ENCODE results near the gene CRYBB1.

DNA sequence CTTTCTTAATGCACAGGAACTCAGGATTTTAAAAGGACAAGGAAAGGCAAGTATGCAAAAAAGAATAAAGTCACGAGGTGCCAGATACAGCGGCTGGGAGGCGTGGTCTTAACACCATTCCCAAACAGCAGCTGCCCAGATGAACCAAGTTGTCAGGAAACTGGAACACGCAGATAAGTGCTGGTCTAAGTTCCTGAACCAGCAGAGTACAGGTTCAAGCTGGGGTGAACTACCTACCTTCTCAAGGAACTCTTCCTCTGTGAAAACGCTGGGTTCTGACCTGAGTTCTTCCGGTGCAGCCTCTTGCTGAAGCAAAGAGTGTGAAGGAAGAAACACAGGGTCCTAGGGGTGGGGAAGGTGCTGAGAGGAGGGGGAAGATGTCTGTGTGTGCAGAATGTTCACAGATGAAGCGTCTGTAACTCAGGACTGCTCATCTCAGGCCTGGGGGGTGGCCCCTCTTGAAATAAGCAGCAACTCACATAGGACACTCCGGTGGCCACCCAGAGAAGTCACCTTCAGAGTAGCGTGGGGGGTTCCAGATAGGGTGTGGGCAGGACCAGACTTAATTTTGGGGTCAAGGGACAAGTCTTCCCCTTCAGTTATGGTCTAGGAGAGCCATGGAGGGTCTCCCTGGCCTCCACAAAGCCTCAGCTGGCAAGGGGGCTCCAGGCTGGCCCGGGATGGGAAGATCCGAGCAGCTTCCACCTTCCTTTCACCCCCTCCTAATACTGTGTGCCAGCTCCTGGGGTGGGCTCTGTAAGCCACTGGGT lies 31.1 kb downstream of the CRYBB1 start:
- TF ChIP-seq POLR2AphosphoS5 (IDR thresholded peaks at IDR 0.05; ENCODE audit: low read depth) (no peak), EZH2 (IDR thresholded peaks at IDR 0.05; ENCODE audit: low read depth, unreplicated experiment) (no peak), EZH2phosphoT487 (IDR thresholded peaks at IDR 0.05; ENCODE audit: unreplicated experiment) (no peak)
- TF ChIP-seq, protein P1, sequence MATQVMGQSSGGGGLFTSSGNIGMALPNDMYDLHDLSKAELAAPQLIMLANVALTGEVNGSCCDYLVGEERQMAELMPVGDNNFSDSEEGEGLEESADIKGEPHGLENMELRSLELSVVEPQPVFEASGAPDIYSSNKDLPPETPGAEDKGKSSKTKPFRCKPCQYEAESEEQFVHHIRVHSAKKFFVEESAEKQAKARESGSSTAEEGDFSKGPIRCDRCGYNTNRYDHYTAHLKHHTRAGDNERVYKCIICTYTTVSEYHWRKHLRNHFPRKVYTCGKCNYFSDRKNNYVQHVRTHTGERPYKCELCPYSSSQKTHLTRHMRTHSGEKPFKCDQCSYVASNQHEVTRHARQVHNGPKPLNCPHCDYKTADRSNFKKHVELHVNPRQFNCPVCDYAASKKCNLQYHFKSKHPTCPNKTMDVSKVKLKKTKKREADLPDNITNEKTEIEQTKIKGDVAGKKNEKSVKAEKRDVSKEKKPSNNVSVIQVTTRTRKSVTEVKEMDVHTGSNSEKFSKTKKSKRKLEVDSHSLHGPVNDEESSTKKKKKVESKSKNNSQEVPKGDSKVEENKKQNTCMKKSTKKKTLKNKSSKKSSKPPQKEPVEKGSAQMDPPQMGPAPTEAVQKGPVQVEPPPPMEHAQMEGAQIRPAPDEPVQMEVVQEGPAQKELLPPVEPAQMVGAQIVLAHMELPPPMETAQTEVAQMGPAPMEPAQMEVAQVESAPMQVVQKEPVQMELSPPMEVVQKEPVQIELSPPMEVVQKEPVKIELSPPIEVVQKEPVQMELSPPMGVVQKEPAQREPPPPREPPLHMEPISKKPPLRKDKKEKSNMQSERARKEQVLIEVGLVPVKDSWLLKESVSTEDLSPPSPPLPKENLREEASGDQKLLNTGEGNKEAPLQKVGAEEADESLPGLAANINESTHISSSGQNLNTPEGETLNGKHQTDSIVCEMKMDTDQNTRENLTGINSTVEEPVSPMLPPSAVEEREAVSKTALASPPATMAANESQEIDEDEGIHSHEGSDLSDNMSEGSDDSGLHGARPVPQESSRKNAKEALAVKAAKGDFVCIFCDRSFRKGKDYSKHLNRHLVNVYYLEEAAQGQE (IDR thresholded peaks at IDR 0.05; ENCODE audit: unreplicated experiment), result no peak
- TF ChIP-seq, protein P2, sequence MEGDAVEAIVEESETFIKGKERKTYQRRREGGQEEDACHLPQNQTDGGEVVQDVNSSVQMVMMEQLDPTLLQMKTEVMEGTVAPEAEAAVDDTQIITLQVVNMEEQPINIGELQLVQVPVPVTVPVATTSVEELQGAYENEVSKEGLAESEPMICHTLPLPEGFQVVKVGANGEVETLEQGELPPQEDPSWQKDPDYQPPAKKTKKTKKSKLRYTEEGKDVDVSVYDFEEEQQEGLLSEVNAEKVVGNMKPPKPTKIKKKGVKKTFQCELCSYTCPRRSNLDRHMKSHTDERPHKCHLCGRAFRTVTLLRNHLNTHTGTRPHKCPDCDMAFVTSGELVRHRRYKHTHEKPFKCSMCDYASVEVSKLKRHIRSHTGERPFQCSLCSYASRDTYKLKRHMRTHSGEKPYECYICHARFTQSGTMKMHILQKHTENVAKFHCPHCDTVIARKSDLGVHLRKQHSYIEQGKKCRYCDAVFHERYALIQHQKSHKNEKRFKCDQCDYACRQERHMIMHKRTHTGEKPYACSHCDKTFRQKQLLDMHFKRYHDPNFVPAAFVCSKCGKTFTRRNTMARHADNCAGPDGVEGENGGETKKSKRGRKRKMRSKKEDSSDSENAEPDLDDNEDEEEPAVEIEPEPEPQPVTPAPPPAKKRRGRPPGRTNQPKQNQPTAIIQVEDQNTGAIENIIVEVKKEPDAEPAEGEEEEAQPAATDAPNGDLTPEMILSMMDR (conservative IDR thresholded peaks at IDR 0.05; ENCODE audit: low read depth in 2 of 2), result no peak
- TF ChIP-seq, protein P3, sequence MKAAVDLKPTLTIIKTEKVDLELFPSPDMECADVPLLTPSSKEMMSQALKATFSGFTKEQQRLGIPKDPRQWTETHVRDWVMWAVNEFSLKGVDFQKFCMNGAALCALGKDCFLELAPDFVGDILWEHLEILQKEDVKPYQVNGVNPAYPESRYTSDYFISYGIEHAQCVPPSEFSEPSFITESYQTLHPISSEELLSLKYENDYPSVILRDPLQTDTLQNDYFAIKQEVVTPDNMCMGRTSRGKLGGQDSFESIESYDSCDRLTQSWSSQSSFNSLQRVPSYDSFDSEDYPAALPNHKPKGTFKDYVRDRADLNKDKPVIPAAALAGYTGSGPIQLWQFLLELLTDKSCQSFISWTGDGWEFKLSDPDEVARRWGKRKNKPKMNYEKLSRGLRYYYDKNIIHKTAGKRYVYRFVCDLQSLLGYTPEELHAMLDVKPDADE (IDR thresholded peaks at IDR 0.05), result no peak
